ENCODE results near the gene CSF1R.
"Not testable (repeated sequence)": the region's sequence is repeated elsewhere in the genome, so short reads cannot be mapped to it uniquely, and the experiment has no call there.

CSF1R gene

DNA sequence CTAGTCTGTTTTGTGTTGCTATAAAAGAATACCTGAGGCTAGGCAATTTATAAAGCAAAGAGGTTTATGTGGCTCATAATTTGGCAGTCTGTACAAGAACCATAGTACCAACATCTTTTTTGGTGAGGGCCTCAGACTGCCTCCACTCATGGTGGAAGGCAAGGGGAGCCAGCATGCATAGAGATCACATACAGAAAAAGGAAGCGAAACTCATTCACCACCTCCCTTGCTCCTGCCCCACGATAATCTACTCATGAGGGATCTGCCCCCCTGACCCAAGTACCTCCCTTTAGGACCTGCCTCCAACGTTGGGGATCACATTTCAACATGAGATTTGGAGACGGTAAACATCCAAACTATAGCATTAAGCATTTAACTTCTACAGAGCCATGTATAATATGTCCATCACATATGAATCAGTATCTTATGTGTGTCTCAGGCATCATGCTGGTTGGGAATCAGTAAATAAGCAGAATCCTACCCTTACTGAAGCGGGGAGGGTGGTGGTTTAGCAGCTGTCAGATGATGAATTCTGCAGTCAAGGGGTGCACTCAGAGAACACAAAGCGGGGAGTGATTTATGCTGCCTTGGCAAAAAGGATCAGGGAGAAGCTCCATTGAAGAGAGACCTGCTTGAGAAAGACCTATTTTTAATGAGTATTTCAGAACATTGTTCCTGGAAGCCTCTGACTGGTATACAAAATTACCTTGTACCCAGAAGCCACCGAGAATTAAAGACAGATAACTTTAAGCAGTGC is 51.0 kb downstream of the CSF1R start:
- H3K9me3 ChIP-seq (ENCODE audit: insufficient read depth, low read length, severe bottlenecking), result no peaks in the 10 kb centered on the region
- TF ChIP-seq EZH2 (IDR thresholded peaks at IDR 0.05; ENCODE audit: borderline replicate concordance, low read depth, low read length, severe bottlenecking), result no peak
- TF ChIP-seq, protein P1, sequence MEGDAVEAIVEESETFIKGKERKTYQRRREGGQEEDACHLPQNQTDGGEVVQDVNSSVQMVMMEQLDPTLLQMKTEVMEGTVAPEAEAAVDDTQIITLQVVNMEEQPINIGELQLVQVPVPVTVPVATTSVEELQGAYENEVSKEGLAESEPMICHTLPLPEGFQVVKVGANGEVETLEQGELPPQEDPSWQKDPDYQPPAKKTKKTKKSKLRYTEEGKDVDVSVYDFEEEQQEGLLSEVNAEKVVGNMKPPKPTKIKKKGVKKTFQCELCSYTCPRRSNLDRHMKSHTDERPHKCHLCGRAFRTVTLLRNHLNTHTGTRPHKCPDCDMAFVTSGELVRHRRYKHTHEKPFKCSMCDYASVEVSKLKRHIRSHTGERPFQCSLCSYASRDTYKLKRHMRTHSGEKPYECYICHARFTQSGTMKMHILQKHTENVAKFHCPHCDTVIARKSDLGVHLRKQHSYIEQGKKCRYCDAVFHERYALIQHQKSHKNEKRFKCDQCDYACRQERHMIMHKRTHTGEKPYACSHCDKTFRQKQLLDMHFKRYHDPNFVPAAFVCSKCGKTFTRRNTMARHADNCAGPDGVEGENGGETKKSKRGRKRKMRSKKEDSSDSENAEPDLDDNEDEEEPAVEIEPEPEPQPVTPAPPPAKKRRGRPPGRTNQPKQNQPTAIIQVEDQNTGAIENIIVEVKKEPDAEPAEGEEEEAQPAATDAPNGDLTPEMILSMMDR (IDR thresholded peaks at IDR 0.05; ENCODE audit: borderline replicate concordance, extremely low read depth, low read length, poor library complexity, severe bottlenecking), result no peak
- ATAC-seq (ENCODE audit: insufficient read depth, low read depth) (no peak), DNase-seq (no peak)
- no peaks in the 10 kb centered on the region for H3K4me1 ChIP-seq (ENCODE audit: insufficient read depth, low read length)
- no peak overlapping the region for H3K4me3 ChIP-seq (ENCODE audit: low read depth in 1 of 2, low read length in 2 of 2)
- peaks cover 96% of the 10 kb centered on the region for H3K36me3 ChIP-seq (ENCODE audit: insufficient read depth, low read length)
- H3K79me2 ChIP-seq (ENCODE audit: insufficient read depth, low read length), result no peaks in the 10 kb centered on the region
- no peaks in the 10 kb centered on the region for H3K27me3 ChIP-seq (ENCODE audit: insufficient read depth, low read length, poor library complexity)
- H3K4me2 ChIP-seq (ENCODE audit: insufficient read depth, low read length), result no peak overlapping the region
- H3K27ac ChIP-seq (ENCODE audit: low read length), result no peak overlapping the region
- no peak overlapping the region for H2AFZ ChIP-seq (ENCODE audit: low read depth, low read length)
- H3K9ac ChIP-seq (ENCODE audit: low read depth, low read length), result no peak overlapping the region
- peaks cover under 1% of the 10 kb centered on the region for H4K20me1 ChIP-seq (ENCODE audit: insufficient read depth, low read length)

DNA sequence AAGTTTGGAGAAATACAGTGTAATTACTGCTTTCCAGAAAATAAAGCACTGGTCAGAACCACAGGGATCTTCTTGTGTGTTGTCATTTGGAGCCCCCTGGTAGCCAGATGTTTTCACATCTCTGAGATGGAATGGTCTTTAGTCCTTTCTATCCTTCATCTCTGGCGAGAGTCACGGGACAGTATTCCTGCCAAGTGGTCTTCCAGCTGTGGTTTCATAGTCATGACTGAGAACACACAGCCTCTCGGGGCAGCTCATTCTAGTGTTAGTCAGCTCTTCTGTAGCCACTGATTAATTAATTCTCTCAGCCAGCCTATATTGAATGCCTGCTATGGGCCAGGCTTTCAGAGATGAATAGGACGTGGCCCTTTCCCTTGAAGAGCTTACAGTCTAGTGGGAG is 51.7 kb downstream of the CSF1R start:
- H3K4me1 ChIP-seq (ENCODE audit: insufficient read depth, low read length), result no peaks in the 10 kb centered on the region
- no peaks in the 10 kb centered on the region for H3K27me3 ChIP-seq (ENCODE audit: insufficient read depth, low read length, poor library complexity)
- no peaks in the 10 kb centered on the region for H3K9me3 ChIP-seq (ENCODE audit: insufficient read depth, low read length, severe bottlenecking)
- no peaks in the 10 kb centered on the region for H3K79me2 ChIP-seq (ENCODE audit: insufficient read depth, low read length)
- no peak overlapping the region for H3K4me2 ChIP-seq (ENCODE audit: insufficient read depth, low read length)
- no peak for ATAC-seq (ENCODE audit: insufficient read depth, low read depth)
- no peak overlapping the region for H3K9ac ChIP-seq (ENCODE audit: low read depth, low read length)
- H2AFZ ChIP-seq (ENCODE audit: low read depth, low read length), result no peak overlapping the region
- DNase-seq, result no peak
- H3K36me3 ChIP-seq (ENCODE audit: insufficient read depth, low read length), result peaks cover 96% of the 10 kb centered on the region
- TF ChIP-seq, protein P1 (IDR thresholded peaks at IDR 0.05; ENCODE audit: borderline replicate concordance, extremely low read depth, low read length, poor library complexity, severe bottlenecking), result no peak
- TF ChIP-seq EZH2 (IDR thresholded peaks at IDR 0.05; ENCODE audit: borderline replicate concordance, low read depth, low read length, severe bottlenecking), result no peak
- no peak overlapping the region for H3K27ac ChIP-seq (ENCODE audit: low read length)
- no peaks in the 10 kb centered on the region; the same call in 1 of the 2 replicates for H4K20me1 ChIP-seq (ENCODE audit: insufficient read depth, low read length)
- no peak overlapping the region for H3K4me3 ChIP-seq (ENCODE audit: low read depth in 1 of 2, low read length in 2 of 2)

DNA sequence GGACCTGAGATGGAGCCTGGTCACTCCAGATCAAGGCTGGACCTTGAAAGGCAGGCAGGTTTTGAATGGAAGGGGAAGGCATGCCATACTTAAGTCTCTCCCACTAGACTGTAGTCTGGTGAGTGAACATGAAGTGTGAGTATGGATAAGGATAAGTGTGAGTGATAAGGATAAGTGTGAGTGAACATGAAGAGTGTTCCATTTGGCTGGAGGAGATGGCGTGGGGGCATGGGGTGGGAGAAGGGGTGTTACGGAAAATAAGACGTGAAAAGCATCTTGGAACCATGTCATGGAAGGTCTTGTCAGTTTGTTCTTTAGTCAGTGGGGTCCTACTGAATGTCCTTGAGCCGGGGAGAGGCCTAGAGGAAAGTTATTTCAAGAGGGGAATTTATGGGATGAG is 53.0 kb downstream of the CSF1R start:
- Histone ChIP-seq H3K9me3 (ENCODE audit: insufficient read depth, low read length, severe bottlenecking) (no peaks in the 10 kb centered on the region), H3K4me2 (ENCODE audit: insufficient read depth, low read length) (no peak overlapping the region), H2AFZ (ENCODE audit: low read depth, low read length) (no peak overlapping the region), H3K36me3 (ENCODE audit: insufficient read depth, low read length) (peaks cover 98% of the 10 kb centered on the region), H3K27ac (ENCODE audit: low read length) (no peak overlapping the region), H3K9ac (ENCODE audit: low read depth, low read length) (no peak overlapping the region), H4K20me1 (ENCODE audit: insufficient read depth, low read length) (no peaks in the 10 kb centered on the region; the same call in 1 of the 2 replicates), H3K4me1 (ENCODE audit: insufficient read depth, low read length) (no peaks in the 10 kb centered on the region), H3K79me2 (ENCODE audit: insufficient read depth, low read length) (no peaks in the 10 kb centered on the region), H3K4me3 (ENCODE audit: low read depth in 1 of 2, low read length in 2 of 2) (no peak overlapping the region), H3K27me3 (ENCODE audit: insufficient read depth, low read length, poor library complexity) (no peaks in the 10 kb centered on the region)
- TF ChIP-seq, protein P1 (IDR thresholded peaks at IDR 0.05; ENCODE audit: borderline replicate concordance, extremely low read depth, low read length, poor library complexity, severe bottlenecking), result no peak
- TF ChIP-seq EZH2 (IDR thresholded peaks at IDR 0.05; ENCODE audit: borderline replicate concordance, low read depth, low read length, severe bottlenecking), result no peak
- no peak for DNase-seq
- ATAC-seq (ENCODE audit: insufficient read depth, low read depth), result no peak

DNA sequence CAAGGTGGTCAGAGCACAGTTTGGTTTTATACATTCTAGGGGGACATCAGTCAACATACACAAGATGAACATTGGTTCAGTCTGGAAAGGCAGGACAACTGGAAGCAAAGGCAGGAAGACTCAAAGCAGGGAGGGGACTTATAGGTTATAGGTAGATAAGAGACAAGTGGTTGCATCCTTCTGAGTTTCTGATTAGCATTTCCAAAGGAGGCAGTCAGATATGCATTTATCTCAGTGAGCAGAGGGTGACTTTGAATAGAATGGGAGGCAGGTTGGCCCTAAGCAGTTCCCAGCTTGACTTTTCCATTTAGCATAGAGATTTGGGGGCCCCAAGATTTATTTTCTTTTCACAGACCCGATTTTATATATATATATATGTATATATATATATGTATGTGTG is 58.3 kb downstream of the CSF1R start:
- not testable (repeated sequence) for H3K79me2 ChIP-seq (ENCODE audit: insufficient read depth, low read length); H3K4me3 ChIP-seq (ENCODE audit: low read depth in 1 of 2, low read length in 2 of 2); H3K27ac ChIP-seq (ENCODE audit: low read length); H3K4me1 ChIP-seq (ENCODE audit: insufficient read depth, low read length); H4K20me1 ChIP-seq (ENCODE audit: insufficient read depth, low read length); H3K9me3 ChIP-seq (ENCODE audit: insufficient read depth, low read length, severe bottlenecking); ATAC-seq (ENCODE audit: insufficient read depth, low read depth); H3K27me3 ChIP-seq (ENCODE audit: insufficient read depth, low read length, poor library complexity); H3K4me2 ChIP-seq (ENCODE audit: insufficient read depth, low read length); H3K9ac ChIP-seq (ENCODE audit: low read depth, low read length); DNase-seq; H2AFZ ChIP-seq (ENCODE audit: low read depth, low read length)
- peaks cover 95% of the 10 kb centered on the region for H3K36me3 ChIP-seq (ENCODE audit: insufficient read depth, low read length)
